Breast epithelium (tissue), 4 donors: Measurements from ENCODE around the gene AJUBA. TPM values are rescaled to one million over a fixed set of nuclear protein-coding genes. Genes with fewer than 3 reads are reported as not detected.

Source experiments
- DNase-seq, 2 donors: peaks; one replicate each; pipeline ENCODE4 v3.0.0-alpha.2; 2019; ENCODE audit warnings: low spot score in 2 of 2
- H3K27ac ChIP-seq, 2 donors: fragments of 200-600 bp; sonication (generic) in 1 of 2; one replicate each; pipeline ENCODE4 v1.5.1; 2016 to 2019; ENCODE audit warnings: mild to moderate bottlenecking in 1 of 2
- H3K27me3 ChIP-seq, 2 donors: fragments of 200-600 bp; sonication (generic) in 1 of 2; one replicate each; pipeline versions ENCODE4 v1.5.1 to v1.6.0; 2017 to 2019; ENCODE audit warnings: control low read depth in 1 of 2, mild to moderate bottlenecking in 1 of 2
- H3K36me3 ChIP-seq: fragments of 200-600 bp; one replicate; pipeline ENCODE4 v1.5.1; 2019
- H3K4me1 ChIP-seq, 2 donors: fragments of 200-600 bp; sonication (generic); one replicate each; pipeline ENCODE4 v1.5.1; 2016 to 2019; ENCODE audit warnings: control low read depth in 1 of 2
- H3K4me3 ChIP-seq, 3 donors: fragments of 200-600 bp; sonication (generic); 1 replicate in 2 of 3; 2 replicates in 1 of 3; pipeline ENCODE4 v1.5.1; 2016 to 2019; ENCODE audit warnings: mild to moderate bottlenecking in 3 of 3, moderate library complexity in 2 of 3
- H3K9me3 ChIP-seq, 2 donors: fragments of 200-600 bp; sonication (generic) in 1 of 2; one replicate each; pipeline ENCODE4 v1.5.1; 2016 to 2019; ENCODE audit warnings: control low read depth in 1 of 2
- CTCF ChIP-seq, 3 donors: fragments of 450-650 bp; IDR thresholded peaks; one replicate each; pipeline ENCODE4 v1.5.1; 2016 to 2017; ENCODE audit warnings: antibody characterized with exemption in 3 of 3, mild to moderate bottlenecking in 3 of 3, moderate library complexity in 3 of 3
- POLR2A ChIP-seq: fragments of 450-650 bp; IDR thresholded peaks from one replicate; pipeline ENCODE4 v1.6.1; 2016; ENCODE audit warnings: antibody characterized with exemption, mild to moderate bottlenecking, moderate library complexity
- POLR2AphosphoS5 ChIP-seq, 3 donors: sonication (generic); formaldehyde crosslinking; IDR thresholded peaks; one replicate each; pipeline ENCODE4 v1.6.1; 2017; ENCODE audit warnings: antibody characterized with exemption in 3 of 3
- intact Hi-C: fragments of 100-400 bp; cut with DNase I; formaldehyde crosslinking; loops from one replicate; pipeline ENCODE4 v1.15.1; 2023; ENCODE audit warnings: low total_unique reads
- total RNA-seq, 3 donors: library from RNA; depleted of rRNA; stranded (reverse); fragments of >200 nt; gene quantifications; one replicate each; pipeline ENCODE4 v1.1.0, GENCODE V29; 2016

Gene AJUBA
- total RNA-seq, 3 donors from 2014 or later = 3.2 to 24.0 (median 18.7) TPM

GRCh38 chr14:22994762-22995275 lies 12.5 kb upstream of the AJUBA start:
- Histone ChIP-seq H3K36me3 (no peaks in the 10 kb centered on the region), H3K4me3 (no peak overlapping the region), H3K27me3 (no peaks in the 10 kb centered on the region), H3K27ac (peak overlapping the region in 1 of 2 donors; percentile 48), H3K4me1 (no peaks in the 10 kb centered on the region), H3K9me3 (no peaks in the 10 kb centered on the region)
- TF ChIP-seq POLR2A = no peak
- TF ChIP-seq CTCF (IDR thresholded peaks at IDR 0.05) = peak in 1 of 3 donors; percentile 15
- no peak for TF ChIP-seq POLR2AphosphoS5 (IDR thresholded peaks at IDR 0.05)
- intact Hi-C loops = no loop called here
- peak in 1 of 2 donors; percentile 75 for DNase-seq

GRCh38 chr14:22993517-22993916 lies 11.2 kb upstream of the AJUBA start:
- H3K27me3 ChIP-seq = no peaks in the 10 kb centered on the region
- no peak for TF ChIP-seq CTCF (IDR thresholded peaks at IDR 0.05)
- TF ChIP-seq POLR2AphosphoS5 (IDR thresholded peaks at IDR 0.05) = no peak
- no peak for TF ChIP-seq POLR2A
- H3K9me3 ChIP-seq = no peaks in the 10 kb centered on the region
- H3K27ac ChIP-seq = peak overlapping the region in 1 of 2 donors; percentile 1
- no peak overlapping the region for H3K4me3 ChIP-seq
- H3K4me1 ChIP-seq = no peaks in the 10 kb centered on the region
- DNase-seq = no peak
- intact Hi-C loops = no loop called here
- no peaks in the 10 kb centered on the region for H3K36me3 ChIP-seq

GRCh38 chr14:22991852-22992251 lies 9.5 kb upstream of the AJUBA start:
- no peaks in the 10 kb centered on the region for H3K36me3 ChIP-seq
- intact Hi-C loops = no loop called here
- no peak overlapping the region for H3K27ac ChIP-seq
- H3K9me3 ChIP-seq = no peaks in the 10 kb centered on the region
- H3K27me3 ChIP-seq = no peaks in the 10 kb centered on the region
- no peak for DNase-seq
- TF ChIP-seq CTCF (IDR thresholded peaks at IDR 0.05) (no peak), POLR2AphosphoS5 (IDR thresholded peaks at IDR 0.05) (no peak), POLR2A (no peak)
- no peak overlapping the region for H3K4me3 ChIP-seq
- no peaks in the 10 kb centered on the region for H3K4me1 ChIP-seq

GRCh38 chr14:22987291-22987690 lies 4.9 kb upstream of the AJUBA start:
- TF ChIP-seq CTCF (IDR thresholded peaks at IDR 0.05) = no peak
- no peak for TF ChIP-seq POLR2A
- no peak for TF ChIP-seq POLR2AphosphoS5 (IDR thresholded peaks at IDR 0.05)
- DNase-seq = no peak
- no peak overlapping the region for H3K4me3 ChIP-seq
- H3K4me1 ChIP-seq = no peaks in the 10 kb centered on the region
- no peak overlapping the region for H3K27ac ChIP-seq
- H3K9me3 ChIP-seq = no peaks in the 10 kb centered on the region
- intact Hi-C loops = loop anchor here (5.0 kb wide), 1 partner anchor 335 kb away; the partner anchor contains the start of gene PABPN1
- H3K27me3 ChIP-seq = no peaks in the 10 kb centered on the region
- no peaks in the 10 kb centered on the region for H3K36me3 ChIP-seq

GRCh38 chr14:22986508-22987054 lies 4.2 kb upstream of the AJUBA start:
- no peaks in the 10 kb centered on the region for H3K4me1 ChIP-seq
- no peaks in the 10 kb centered on the region for H3K9me3 ChIP-seq
- H3K36me3 ChIP-seq = no peaks in the 10 kb centered on the region
- DNase-seq = peak; percentile 90
- TF ChIP-seq POLR2AphosphoS5 (IDR thresholded peaks at IDR 0.05) (peak in 2 of 3 donors; percentile 23 to 36), CTCF (IDR thresholded peaks at IDR 0.05) (peak; percentile 87 to 95 (median 93)), POLR2A (no peak)
- no peak overlapping the region for H3K4me3 ChIP-seq
- no peak overlapping the region for H3K27ac ChIP-seq
- peaks cover 0 to 1% of the 10 kb centered on the region in 2 donors for H3K27me3 ChIP-seq
- intact Hi-C loops = loop anchor here (5.0 kb wide), 1 partner anchor 336 kb away; the partner anchor contains the start of gene PABPN1
